Neural cell (in vitro differentiated cells): ENCODE data around the gene PDE1C. TPM values are rescaled to one million over a fixed set of nuclear protein-coding genes. Genes with fewer than 3 reads are reported as not detected.

Experiments
- H2AFZ ChIP-seq: fragments of 200-600, 300-800 bp; sonication (generic), shearing (Covaris generic); 2 replicates; pipeline ENCODE4 v1.6.0; 2014; ENCODE audit warnings: low read depth, mild to moderate bottlenecking, antibody characterized with exemption, low read length, moderate library complexity
- H3F3A ChIP-seq: fragments of 200-600 bp; shearing (Covaris generic); 2 replicates; pipeline ENCODE4 v1.6.1; 2016; ENCODE audit warnings: mild to moderate bottlenecking, moderate library complexity, mixed read lengths, antibody characterized with exemption, low read length; ENCODE audit not compliant: insufficient read depth, poor library complexity, severe bottlenecking
- H3K27ac ChIP-seq: fragments of 200-600, 300-800 bp; sonication (generic), shearing (Covaris generic); 2 replicates; pipeline ENCODE4 v1.5.1; 2014; ENCODE audit warnings: mild to moderate bottlenecking, low read length, moderate library complexity
- H3K27me3 ChIP-seq: fragments of 300-800, 200-600 bp; sonication (generic), shearing (Covaris generic); 2 replicates; pipeline ENCODE4 v1.6.0; 2014; ENCODE audit warnings: mild to moderate bottlenecking, low read depth, low read length, moderate library complexity; ENCODE audit not compliant: insufficient read depth
- H3K36me3 ChIP-seq: fragments of 300-800, 200-600 bp; sonication (generic), shearing (Covaris generic); 2 replicates; pipeline ENCODE4 v1.5.1; 2014; ENCODE audit warnings: mild to moderate bottlenecking, antibody characterized with exemption, low read length, moderate library complexity; ENCODE audit not compliant: insufficient read depth
- H3K4me2 ChIP-seq: fragments of 300-800, 200-600 bp; sonication (generic), shearing (Covaris generic); 2 replicates; pipeline ENCODE4 v1.6.0; 2014; ENCODE audit warnings: mild to moderate bottlenecking, low read length
- H3K4me3 ChIP-seq: fragments of 300-800, 200-600 bp; sonication (generic), shearing (Covaris generic); 2 replicates; pipeline ENCODE4 v1.5.1; 2014; ENCODE audit warnings: mild to moderate bottlenecking, low read length, moderate library complexity
- H3K79me2 ChIP-seq: fragments of 200-600 bp; shearing (Covaris generic); replicated peaks from 2 replicates; pipeline ENCODE4 v1.6.0; 2014; ENCODE audit warnings: mild to moderate bottlenecking, low read length, moderate library complexity; ENCODE audit not compliant: insufficient read depth
- H3K9ac ChIP-seq: fragments of 300-800, 200-600 bp; sonication (generic), shearing (Covaris generic); 2 replicates; pipeline ENCODE4 v1.6.1; 2016; ENCODE audit warnings: mild to moderate bottlenecking, low read length, mixed read lengths
- H3K9me2 ChIP-seq: fragments of 200-600 bp; shearing (Covaris generic); 2 replicates; pipeline ENCODE4 v1.6.1; 2016; ENCODE audit warnings: mild to moderate bottlenecking, low read length, mixed read lengths; ENCODE audit not compliant: insufficient read depth
- H3K9me3 ChIP-seq: fragments of 200-600, 300-800 bp; sonication (generic), shearing (Covaris generic); 2 replicates; pipeline ENCODE4 v1.6.1; 2016; ENCODE audit warnings: mild to moderate bottlenecking, mixed run types, low read length, moderate library complexity, mixed read lengths
- H4K20me1 ChIP-seq: fragments of 200-600 bp; shearing (Covaris generic); 2 replicates; pipeline ENCODE4 v1.6.1; 2016; ENCODE audit warnings: mild to moderate bottlenecking, mixed run types; ENCODE audit not compliant: insufficient read depth
- EP300 ChIP-seq: fragments of 450-650 bp; conservative IDR thresholded peaks from 2 replicates; pipeline ENCODE4 v1.6.1; 2014; ENCODE audit warnings: antibody characterized with exemption, mild to moderate bottlenecking, moderate library complexity; ENCODE audit not compliant: poor library complexity, severe bottlenecking
- EZH2 ChIP-seq: fragments of 200-600, 300-800 bp; shearing (Covaris generic), sonication (generic); IDR thresholded peaks from 2 replicates; pipeline ENCODE4 v1.6.1; 2014; ENCODE audit warnings: antibody characterized with exemption, low read length, borderline replicate concordance, mild to moderate bottlenecking; ENCODE audit not compliant: insufficient read depth, poor library complexity, severe bottlenecking
- MXI1 ChIP-seq: fragments of 450-650 bp; conservative IDR thresholded peaks from 2 replicates; pipeline ENCODE4 v1.6.1; 2014; ENCODE audit warnings: antibody characterized with exemption, mild to moderate bottlenecking; ENCODE audit not compliant: poor library complexity, severe bottlenecking
- POLR2AphosphoS5 ChIP-seq: IDR thresholded peaks from 2 replicates; pipeline ENCODE4 v1.6.1; 2012
- RAD21 ChIP-seq: fragments of 450-650 bp; conservative IDR thresholded peaks from 2 replicates; pipeline ENCODE4 v1.6.1; 2014; ENCODE audit warnings: antibody characterized with exemption, mild to moderate bottlenecking, moderate library complexity
- SMC3 ChIP-seq: fragments of 450-650 bp; conservative IDR thresholded peaks from 2 replicates; pipeline ENCODE4 v1.6.1; 2014; ENCODE audit warnings: antibody characterized with exemption, mild to moderate bottlenecking, moderate library complexity; ENCODE audit not compliant: poor library complexity
- TAF1 ChIP-seq: IDR thresholded peaks from 2 replicates; pipeline ENCODE4 v1.6.1; 2012; ENCODE audit warnings: low read depth
- polyA plus RNA-seq: library from polyadenylated mRNA; depleted of rRNA; stranded (reverse); fragments of >200 nt; gene quantifications from 2 replicates; pipeline ENCODE4 v1.2.3, GENCODE V29; 2014
- TF ChIP-seq, protein P1 (sequence below): fragments of 450-650 bp; IDR thresholded peaks from 2 replicates; pipeline ENCODE4 v1.5.1; 2014; ENCODE audit warnings: antibody characterized with exemption, mild to moderate bottlenecking, moderate library complexity; ENCODE audit not compliant: poor library complexity, severe bottlenecking
- TF ChIP-seq, protein P2 (sequence below): IDR thresholded peaks from 2 replicates; pipeline ENCODE4 v1.6.1; 2012; ENCODE audit warnings: borderline replicate concordance

PDE1C gene
- polyA plus RNA-seq, 1 donor from 2014 or later, result 6.6 TPM

DNA sequence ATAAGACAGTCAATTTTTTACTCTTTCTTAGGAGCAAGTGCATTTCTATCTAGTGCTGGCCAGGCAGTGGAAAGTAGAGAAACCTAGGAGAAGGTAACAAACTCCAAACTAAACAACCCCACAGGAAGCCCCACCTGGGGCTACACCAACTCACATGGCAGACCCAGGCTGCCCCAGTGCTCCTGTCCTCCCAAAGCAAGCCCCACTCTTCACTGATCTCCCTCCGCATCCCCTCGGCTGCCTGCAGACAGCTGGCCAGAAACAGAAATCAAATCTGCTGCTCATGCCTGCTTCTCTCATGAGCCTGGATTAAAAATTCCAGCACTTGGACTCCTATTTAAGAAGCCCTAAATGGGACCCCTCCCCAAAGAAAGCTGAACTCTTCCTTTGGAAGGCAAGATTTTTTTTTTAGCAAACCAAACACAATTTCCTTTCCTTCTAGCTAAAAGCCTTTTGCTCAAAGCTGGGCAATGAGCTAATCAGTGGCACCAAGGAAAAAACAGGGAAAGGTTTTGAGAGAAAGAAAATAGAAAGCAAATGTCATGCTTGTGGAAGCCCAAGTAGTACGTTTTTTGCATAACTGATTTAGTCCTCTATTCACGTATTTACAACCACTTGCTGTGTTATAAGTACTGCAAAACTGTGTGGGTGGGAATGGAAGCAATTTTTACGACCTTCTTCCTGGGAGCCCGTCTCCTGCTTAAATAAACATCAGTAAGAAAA, 10.8 kb downstream of the PDE1C start (continued):
- no peak for TF ChIP-seq EZH2
- TF ChIP-seq TAF1, result no peak

DNA sequence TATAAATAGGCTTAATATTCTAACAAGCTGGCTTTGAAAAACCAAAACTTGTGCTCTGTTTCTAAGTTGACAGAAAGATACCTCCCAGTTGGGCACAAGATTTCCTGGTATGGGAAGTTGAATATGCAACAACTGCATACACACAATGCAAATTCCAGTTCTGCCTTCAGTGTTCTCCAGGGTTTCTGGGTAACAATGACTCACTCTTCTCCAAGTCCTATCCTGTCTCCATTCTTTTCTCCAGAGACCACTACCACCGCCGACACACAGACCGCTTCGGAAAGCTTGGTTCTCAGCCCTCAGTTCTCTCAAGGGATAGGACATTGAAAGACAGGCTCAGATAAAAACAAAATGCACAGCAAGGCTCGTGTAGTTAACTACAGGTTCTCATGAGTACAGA, 12.2 kb downstream of the PDE1C start:
- H3K9me2 ChIP-seq, result no peaks in the 10 kb centered on the region
- no peaks in the 10 kb centered on the region for H3K79me2 ChIP-seq
- H3K9me3 ChIP-seq, result no peaks in the 10 kb centered on the region
- no peaks in the 10 kb centered on the region for H4K20me1 ChIP-seq
- no peaks in the 10 kb centered on the region for H3K27me3 ChIP-seq
- no peak overlapping the region for H3K4me3 ChIP-seq
- H3K4me2 ChIP-seq, result no peak overlapping the region
- no peaks in the 10 kb centered on the region for H3K36me3 ChIP-seq
- no peak overlapping the region for H3K9ac ChIP-seq
- TF ChIP-seq, protein P1, sequence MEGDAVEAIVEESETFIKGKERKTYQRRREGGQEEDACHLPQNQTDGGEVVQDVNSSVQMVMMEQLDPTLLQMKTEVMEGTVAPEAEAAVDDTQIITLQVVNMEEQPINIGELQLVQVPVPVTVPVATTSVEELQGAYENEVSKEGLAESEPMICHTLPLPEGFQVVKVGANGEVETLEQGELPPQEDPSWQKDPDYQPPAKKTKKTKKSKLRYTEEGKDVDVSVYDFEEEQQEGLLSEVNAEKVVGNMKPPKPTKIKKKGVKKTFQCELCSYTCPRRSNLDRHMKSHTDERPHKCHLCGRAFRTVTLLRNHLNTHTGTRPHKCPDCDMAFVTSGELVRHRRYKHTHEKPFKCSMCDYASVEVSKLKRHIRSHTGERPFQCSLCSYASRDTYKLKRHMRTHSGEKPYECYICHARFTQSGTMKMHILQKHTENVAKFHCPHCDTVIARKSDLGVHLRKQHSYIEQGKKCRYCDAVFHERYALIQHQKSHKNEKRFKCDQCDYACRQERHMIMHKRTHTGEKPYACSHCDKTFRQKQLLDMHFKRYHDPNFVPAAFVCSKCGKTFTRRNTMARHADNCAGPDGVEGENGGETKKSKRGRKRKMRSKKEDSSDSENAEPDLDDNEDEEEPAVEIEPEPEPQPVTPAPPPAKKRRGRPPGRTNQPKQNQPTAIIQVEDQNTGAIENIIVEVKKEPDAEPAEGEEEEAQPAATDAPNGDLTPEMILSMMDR, result no peak
- H2AFZ ChIP-seq, result no peak overlapping the region
- H3K27ac ChIP-seq, result no peak overlapping the region
- H3F3A ChIP-seq, result no peaks in the 10 kb centered on the region

DNA sequence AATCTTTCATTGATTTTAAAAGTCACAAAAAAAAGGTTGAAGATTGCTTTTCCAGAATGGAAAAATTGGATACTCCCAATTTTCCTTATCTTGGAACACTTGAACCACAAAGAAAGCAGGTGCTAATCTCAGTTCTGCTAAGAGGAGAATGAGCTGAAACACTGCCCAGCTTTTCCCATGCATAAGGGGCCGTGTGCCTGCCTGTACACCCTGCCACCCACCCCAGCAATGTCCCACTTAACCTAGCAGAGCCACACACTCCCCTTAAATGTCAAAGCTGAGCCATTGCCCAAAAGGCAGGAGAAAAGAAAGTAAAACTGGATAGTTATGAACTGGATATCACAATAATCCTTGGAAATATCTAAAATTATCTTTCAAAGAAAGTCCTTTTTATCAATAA, 13.4 kb downstream of the PDE1C start:
- Histone ChIP-seq H3K27ac (no peak overlapping the region), H3K27me3 (no peaks in the 10 kb centered on the region), H3K4me2 (no peak overlapping the region), H3F3A (no peaks in the 10 kb centered on the region), H4K20me1 (no peaks in the 10 kb centered on the region), H3K36me3 (no peaks in the 10 kb centered on the region), H3K4me3 (no peak overlapping the region), H3K79me2 (no peaks in the 10 kb centered on the region), H3K9me3 (no peaks in the 10 kb centered on the region), H2AFZ (no peak overlapping the region), H3K9me2 (no peaks in the 10 kb centered on the region), H3K9ac (no peak overlapping the region)
- TF ChIP-seq EP300, result no peak

DNA sequence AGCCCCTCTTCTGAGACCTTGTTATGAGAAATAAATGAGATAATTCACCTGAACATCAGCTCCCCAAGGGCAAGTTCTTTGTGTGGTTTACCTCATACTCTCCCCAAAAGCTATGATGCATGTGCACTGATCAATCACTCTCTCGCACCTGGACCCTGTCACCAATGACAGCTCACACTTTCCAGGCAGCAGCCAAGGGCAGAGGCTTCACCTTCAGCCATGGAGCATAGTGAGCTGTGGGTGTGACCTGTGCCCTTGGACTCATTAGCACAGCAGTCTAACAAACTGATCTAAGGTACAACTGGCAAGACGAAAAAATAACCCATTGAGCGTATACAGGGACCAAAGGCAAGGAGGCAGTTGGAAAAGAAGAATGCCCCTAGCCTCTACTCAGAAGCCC, 17.0 kb downstream of the PDE1C start:
- no peaks in the 10 kb centered on the region for H3K36me3 ChIP-seq
- no peak overlapping the region for H2AFZ ChIP-seq
- no peak for TF ChIP-seq EP300
- no peak for TF ChIP-seq RAD21
- TF ChIP-seq, protein P1, result no peak
- TF ChIP-seq, protein P2, sequence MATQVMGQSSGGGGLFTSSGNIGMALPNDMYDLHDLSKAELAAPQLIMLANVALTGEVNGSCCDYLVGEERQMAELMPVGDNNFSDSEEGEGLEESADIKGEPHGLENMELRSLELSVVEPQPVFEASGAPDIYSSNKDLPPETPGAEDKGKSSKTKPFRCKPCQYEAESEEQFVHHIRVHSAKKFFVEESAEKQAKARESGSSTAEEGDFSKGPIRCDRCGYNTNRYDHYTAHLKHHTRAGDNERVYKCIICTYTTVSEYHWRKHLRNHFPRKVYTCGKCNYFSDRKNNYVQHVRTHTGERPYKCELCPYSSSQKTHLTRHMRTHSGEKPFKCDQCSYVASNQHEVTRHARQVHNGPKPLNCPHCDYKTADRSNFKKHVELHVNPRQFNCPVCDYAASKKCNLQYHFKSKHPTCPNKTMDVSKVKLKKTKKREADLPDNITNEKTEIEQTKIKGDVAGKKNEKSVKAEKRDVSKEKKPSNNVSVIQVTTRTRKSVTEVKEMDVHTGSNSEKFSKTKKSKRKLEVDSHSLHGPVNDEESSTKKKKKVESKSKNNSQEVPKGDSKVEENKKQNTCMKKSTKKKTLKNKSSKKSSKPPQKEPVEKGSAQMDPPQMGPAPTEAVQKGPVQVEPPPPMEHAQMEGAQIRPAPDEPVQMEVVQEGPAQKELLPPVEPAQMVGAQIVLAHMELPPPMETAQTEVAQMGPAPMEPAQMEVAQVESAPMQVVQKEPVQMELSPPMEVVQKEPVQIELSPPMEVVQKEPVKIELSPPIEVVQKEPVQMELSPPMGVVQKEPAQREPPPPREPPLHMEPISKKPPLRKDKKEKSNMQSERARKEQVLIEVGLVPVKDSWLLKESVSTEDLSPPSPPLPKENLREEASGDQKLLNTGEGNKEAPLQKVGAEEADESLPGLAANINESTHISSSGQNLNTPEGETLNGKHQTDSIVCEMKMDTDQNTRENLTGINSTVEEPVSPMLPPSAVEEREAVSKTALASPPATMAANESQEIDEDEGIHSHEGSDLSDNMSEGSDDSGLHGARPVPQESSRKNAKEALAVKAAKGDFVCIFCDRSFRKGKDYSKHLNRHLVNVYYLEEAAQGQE, result no peak
- TF ChIP-seq EZH2, result no peak
- no peak for TF ChIP-seq TAF1
- no peak for TF ChIP-seq MXI1
- no peak for TF ChIP-seq SMC3
- TF ChIP-seq POLR2AphosphoS5, result no peak
- no peak overlapping the region for H3K27ac ChIP-seq
- no peaks in the 10 kb centered on the region for H3K9me2 ChIP-seq
- H3K4me2 ChIP-seq, result no peak overlapping the region
- no peak overlapping the region for H3K9ac ChIP-seq
- no peaks in the 10 kb centered on the region for H3K79me2 ChIP-seq
- no peaks in the 10 kb centered on the region for H4K20me1 ChIP-seq
- no peak overlapping the region for H3K4me3 ChIP-seq
- no peaks in the 10 kb centered on the region for H3K27me3 ChIP-seq
- no peaks in the 10 kb centered on the region for H3F3A ChIP-seq
- no peaks in the 10 kb centered on the region for H3K9me3 ChIP-seq
